PFSK-1 (cell line): Measurements from ENCODE around the gene SPOUT1.

ENCODE experiments used
- FOXP2 ChIP-seq: optimal IDR thresholded peaks from 2 replicates; pipeline ENCODE3; 2011; ENCODE audit warnings: borderline replicate concordance, control low read depth, inconsistent platforms; ENCODE audit not compliant: insufficient read depth; ENCODE audit errors: extremely low read length, extremely low read depth
- POLR2AphosphoS5 ChIP-seq: IDR thresholded peaks from 2 replicates; pipeline ENCODE4 v1.6.1; 2012; ENCODE audit warnings: low read depth, mild to moderate bottlenecking, control low read depth, low read length, moderate library complexity
- REST ChIP-seq, 2 experiments: IDR thresholded peaks; 2 replicates each; pipeline versions ENCODE4 v1.6.1 to v1.8.0; 2011 to 2012; ENCODE audit warnings: low read depth in 2 of 2, low read length in 2 of 2, control low read depth in 1 of 2, inconsistent platforms in 1 of 2, mild to moderate bottlenecking in 1 of 2, moderate library complexity in 1 of 2; ENCODE audit not compliant: insufficient read depth in 1 of 2
- SIN3A ChIP-seq: IDR thresholded peaks from 2 replicates; pipeline ENCODE4 v1.6.1; 2012; ENCODE audit warnings: mild to moderate bottlenecking, low read length, moderate library complexity, borderline replicate concordance; ENCODE audit not compliant: insufficient read depth
- TAF1 ChIP-seq: IDR thresholded peaks from 2 replicates; pipeline ENCODE4 v1.6.1; 2012; ENCODE audit warnings: low read length, control low read depth, borderline replicate concordance; ENCODE audit not compliant: insufficient read depth

GRCh38 chr9:128788445-128788844 lies 41.1 kb downstream of the SPOUT1 start:
- TF ChIP-seq POLR2AphosphoS5 = no peak
- no peak for TF ChIP-seq TAF1
- no peak for TF ChIP-seq SIN3A
- TF ChIP-seq REST (IDR thresholded peaks at IDR 0.05; ENCODE audit: insufficient read depth in 1 of 2, low read depth in 2 of 2, low read length in 2 of 2) = no peak
- TF ChIP-seq FOXP2 = no peak
